Measurements from ENCODE around the gene STYXL1. TPM values are rescaled to one million over a fixed set of nuclear protein-coding genes. Genes with fewer than 3 reads are reported as not detected.

The STYXL1 gene
- total RNA-seq, 1 donor from 2014 or later: 32.5 TPM

DNA sequence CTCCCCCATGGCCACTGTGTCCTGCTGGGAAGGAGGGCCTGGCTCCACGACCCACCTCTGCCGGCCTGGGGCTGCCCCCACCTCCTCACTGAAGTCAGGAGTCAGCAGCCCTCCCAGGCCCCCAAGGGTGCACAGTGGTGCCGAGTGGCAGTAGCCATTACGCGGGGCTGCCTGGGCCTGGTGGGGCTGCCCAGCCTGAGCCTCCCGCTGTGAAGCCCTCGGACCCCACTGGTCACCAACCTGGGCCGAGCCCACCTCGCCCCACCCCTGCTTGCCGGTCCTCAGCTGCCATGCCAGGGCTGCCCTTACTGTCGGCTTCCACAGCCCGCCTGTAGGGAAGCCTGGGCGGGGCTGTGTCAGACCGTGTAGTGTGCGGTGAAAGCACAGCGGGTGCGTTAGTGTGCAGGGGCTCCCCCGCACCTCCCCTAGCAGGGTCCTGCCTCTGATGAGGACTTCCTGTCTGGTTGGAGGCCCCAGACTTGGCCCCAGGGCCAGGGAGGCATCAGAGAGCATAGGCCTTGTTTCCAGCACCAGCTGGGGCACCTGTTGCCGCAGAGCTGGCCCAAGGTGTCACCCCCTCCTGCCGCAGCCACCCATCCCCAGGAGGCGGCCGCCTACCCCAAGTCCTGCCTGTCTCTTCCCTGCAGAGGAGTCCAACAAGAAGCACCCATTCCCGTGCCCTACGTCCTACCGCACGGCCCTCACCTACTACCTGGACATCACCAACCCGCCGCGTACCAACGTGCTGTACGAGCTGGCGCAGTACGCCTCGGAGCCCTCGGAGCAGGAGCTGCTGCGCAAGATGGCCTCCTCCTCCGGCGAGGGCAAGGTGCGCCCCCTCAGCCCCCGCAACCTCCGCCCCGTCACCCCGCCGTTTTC lies 63.4 kb downstream of the STYXL1 start:
- no peak overlapping the region for H3K4me3 Mint-ChIP-seq (ENCODE audit: unreplicated experiment)
- H3K4me1 Mint-ChIP-seq (ENCODE audit: unreplicated experiment): no peaks in the 10 kb centered on the region
- DNase-seq (ENCODE audit: extremely low spot score, unreplicated experiment): no peak
- no peaks in the 10 kb centered on the region for H3K27me3 Mint-ChIP-seq (ENCODE audit: unreplicated experiment)
- no peaks in the 10 kb centered on the region for H3K9me3 Mint-ChIP-seq (ENCODE audit: unreplicated experiment)
- TF ChIP-seq, protein P1, sequence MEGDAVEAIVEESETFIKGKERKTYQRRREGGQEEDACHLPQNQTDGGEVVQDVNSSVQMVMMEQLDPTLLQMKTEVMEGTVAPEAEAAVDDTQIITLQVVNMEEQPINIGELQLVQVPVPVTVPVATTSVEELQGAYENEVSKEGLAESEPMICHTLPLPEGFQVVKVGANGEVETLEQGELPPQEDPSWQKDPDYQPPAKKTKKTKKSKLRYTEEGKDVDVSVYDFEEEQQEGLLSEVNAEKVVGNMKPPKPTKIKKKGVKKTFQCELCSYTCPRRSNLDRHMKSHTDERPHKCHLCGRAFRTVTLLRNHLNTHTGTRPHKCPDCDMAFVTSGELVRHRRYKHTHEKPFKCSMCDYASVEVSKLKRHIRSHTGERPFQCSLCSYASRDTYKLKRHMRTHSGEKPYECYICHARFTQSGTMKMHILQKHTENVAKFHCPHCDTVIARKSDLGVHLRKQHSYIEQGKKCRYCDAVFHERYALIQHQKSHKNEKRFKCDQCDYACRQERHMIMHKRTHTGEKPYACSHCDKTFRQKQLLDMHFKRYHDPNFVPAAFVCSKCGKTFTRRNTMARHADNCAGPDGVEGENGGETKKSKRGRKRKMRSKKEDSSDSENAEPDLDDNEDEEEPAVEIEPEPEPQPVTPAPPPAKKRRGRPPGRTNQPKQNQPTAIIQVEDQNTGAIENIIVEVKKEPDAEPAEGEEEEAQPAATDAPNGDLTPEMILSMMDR (IDR thresholded peaks at IDR 0.05): no peak
- H3K27ac Mint-ChIP-seq (ENCODE audit: unreplicated experiment): no peak overlapping the region
- peaks cover 12% of the 10 kb centered on the region for H3K36me3 Mint-ChIP-seq (ENCODE audit: unreplicated experiment)

- H3K4me3 Mint-ChIP-seq (ENCODE audit: unreplicated experiment): no peak overlapping the region
- TF ChIP-seq, protein P1 (IDR thresholded peaks at IDR 0.05): no peak
- peaks cover 2% of the 10 kb centered on the region for H3K4me1 Mint-ChIP-seq (ENCODE audit: unreplicated experiment)
- no peak for DNase-seq (ENCODE audit: extremely low spot score, unreplicated experiment)
- H3K36me3 Mint-ChIP-seq (ENCODE audit: unreplicated experiment): peaks cover 12% of the 10 kb centered on the region
- no peaks in the 10 kb centered on the region for H3K9me3 Mint-ChIP-seq (ENCODE audit: unreplicated experiment)
- no peaks in the 10 kb centered on the region for H3K27me3 Mint-ChIP-seq (ENCODE audit: unreplicated experiment)
- H3K27ac Mint-ChIP-seq (ENCODE audit: unreplicated experiment): no peak overlapping the region
Measured at GRCh38 chr7:75983471-75984129, 64.2 kb downstream of the STYXL1 start.

DNA sequence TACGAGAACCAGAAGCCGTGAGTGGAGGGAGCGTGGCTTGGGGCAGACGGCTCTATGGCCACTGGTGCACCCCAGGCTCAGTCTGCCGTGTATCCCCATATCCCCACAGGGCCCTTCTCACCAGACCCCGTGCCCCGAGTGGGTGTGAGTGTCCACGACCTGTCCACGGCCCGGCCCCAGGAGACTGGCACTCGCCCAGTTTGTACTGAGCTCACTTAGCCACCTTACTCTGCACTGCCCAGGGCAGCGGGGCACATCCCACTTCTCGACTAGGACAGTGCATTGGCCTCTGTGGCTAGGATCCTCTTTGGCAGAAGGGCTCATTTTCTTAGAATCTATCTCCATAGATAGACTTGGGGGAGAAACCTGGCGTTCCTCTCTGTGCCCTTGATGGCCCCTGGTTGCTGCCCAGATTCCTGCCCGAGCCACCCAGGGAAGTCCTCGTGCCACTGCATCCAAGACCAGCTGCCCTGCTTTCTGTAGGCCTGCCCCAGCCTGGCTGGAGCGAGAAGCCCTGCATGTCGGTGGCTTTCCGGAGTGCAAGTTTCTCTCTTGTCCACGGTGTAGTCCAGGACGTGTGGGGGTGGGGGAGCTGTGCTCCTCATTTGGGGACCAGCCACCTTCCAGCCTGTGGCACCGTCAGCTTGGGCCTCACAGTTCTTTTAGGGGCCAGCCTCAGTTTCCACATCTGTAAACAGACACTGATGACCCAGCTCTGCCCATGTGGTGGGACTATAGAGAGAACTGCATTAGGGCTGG lies 65.3 kb downstream of the STYXL1 start:
- H3K9me3 Mint-ChIP-seq (ENCODE audit: unreplicated experiment): no peaks in the 10 kb centered on the region
- no peak for DNase-seq (ENCODE audit: extremely low spot score, unreplicated experiment)
- no peaks in the 10 kb centered on the region for H3K27me3 Mint-ChIP-seq (ENCODE audit: unreplicated experiment)
- H3K27ac Mint-ChIP-seq (ENCODE audit: unreplicated experiment): no peak overlapping the region
- no peak overlapping the region for H3K4me3 Mint-ChIP-seq (ENCODE audit: unreplicated experiment)
- H3K4me1 Mint-ChIP-seq (ENCODE audit: unreplicated experiment): peaks cover 11% of the 10 kb centered on the region
- TF ChIP-seq, protein P1 (IDR thresholded peaks at IDR 0.05): no peak
- peaks cover 12% of the 10 kb centered on the region for H3K36me3 Mint-ChIP-seq (ENCODE audit: unreplicated experiment)

DNA sequence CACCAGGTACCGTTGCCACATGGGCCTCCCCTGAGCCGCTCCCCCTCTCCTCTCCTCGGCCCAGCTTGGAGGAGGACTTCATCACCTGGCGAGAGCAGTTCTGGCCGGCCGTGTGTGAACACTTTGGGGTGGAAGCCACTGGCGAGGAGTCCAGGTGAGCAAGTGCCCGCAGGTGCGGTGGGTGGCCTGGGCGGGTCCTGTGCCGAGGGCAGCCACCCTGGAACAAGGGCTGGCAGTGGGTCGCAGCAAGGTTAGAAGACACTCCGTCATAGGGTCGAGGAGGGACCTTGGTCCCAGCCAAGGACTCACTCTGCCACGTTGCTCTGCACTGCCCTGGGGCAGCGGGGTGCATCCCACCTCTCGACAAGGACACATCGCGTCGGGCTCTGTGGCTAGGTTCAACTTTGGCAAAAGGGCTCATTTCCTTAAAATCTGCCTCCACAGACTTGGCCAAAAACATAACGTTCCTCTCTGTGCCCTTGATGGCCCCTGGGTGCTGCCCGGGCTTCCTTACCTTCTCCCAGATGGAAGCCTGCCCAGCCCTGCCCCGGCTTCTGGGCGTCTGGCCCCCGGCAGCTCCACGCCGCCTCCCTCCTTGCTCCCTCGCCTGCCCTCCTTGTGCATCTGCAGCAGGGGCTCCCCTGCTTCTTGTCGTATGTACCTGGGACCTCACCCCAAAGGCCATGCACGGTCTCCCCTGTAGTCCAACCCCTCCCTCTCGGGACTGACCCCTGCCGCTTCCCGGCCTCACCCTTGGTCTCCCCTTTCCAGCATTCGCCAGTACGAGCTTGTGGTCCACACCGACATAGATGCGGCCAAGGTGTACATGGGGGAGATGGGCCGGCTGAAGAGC lies 66.1 kb downstream of the STYXL1 start:
- no peak overlapping the region for H3K27ac Mint-ChIP-seq (ENCODE audit: unreplicated experiment)
- H3K27me3 Mint-ChIP-seq (ENCODE audit: unreplicated experiment): no peaks in the 10 kb centered on the region
- peaks cover 9% of the 10 kb centered on the region for H3K36me3 Mint-ChIP-seq (ENCODE audit: unreplicated experiment)
- H3K4me3 Mint-ChIP-seq (ENCODE audit: unreplicated experiment): no peak overlapping the region
- H3K4me1 Mint-ChIP-seq (ENCODE audit: unreplicated experiment): peaks cover 15% of the 10 kb centered on the region
- H3K9me3 Mint-ChIP-seq (ENCODE audit: unreplicated experiment): no peaks in the 10 kb centered on the region
- TF ChIP-seq, protein P1 (IDR thresholded peaks at IDR 0.05): no peak
- no peak for DNase-seq (ENCODE audit: extremely low spot score, unreplicated experiment)

All from osteocyte (in vitro differentiated cells).